IMR-90 (cell line): ENCODE measurements around the gene METTL22. TPM values are rescaled to one million over a fixed set of nuclear protein-coding genes. Genes with fewer than 3 reads are reported as not detected.

Source experiments
- ATAC-seq: fragments of 200-7000 bp; cut with Tn5 transposase; 2 replicates; pipeline ENCODE4 v1.9.1; 2020; ENCODE audit warnings: low read depth, mild to moderate bottlenecking, moderate library complexity
- BruUV-seq: library from RNA; stranded (reverse); fragments of 400-500 nt; replicated peaks from 2 replicates; lab custom pipeline; 2021; lab: Mats Ljungman, UMichigan
- CTCF ChIA-PET: fragments of 300-600 bp; formaldehyde crosslinking; extraction: SDS; loops from one replicate; lab custom pipeline; 2021; ENCODE audit warnings: antibody characterized with exemption; lab: Yijun Ruan, JAX
- POLR2A ChIA-PET: fragments of 300-600 bp; sonication (Branson Sonifier 250); formaldehyde crosslinking; loops from one replicate; lab custom pipeline; 2022; ENCODE audit warnings: antibody characterized with exemption; ENCODE audit not compliant: unreplicated experiment; lab: Charles Lee
- DNase-seq: peaks from one replicate; pipeline ENCODE4 v3.0.0; 2013
- H2AFZ ChIP-seq: replicated peaks from 2 replicates; pipeline ENCODE3; 2013; ENCODE audit warnings: low read length, mild to moderate bottlenecking; ENCODE audit not compliant: poor library complexity
- H2AK5ac ChIP-seq: 2 replicates; pipeline ENCODE4 v1.6.1; 2013; ENCODE audit warnings: low read depth, low read length, inconsistent platforms
- H2AK9ac ChIP-seq: replicated peaks from 2 replicates; pipeline ENCODE3; 2013; ENCODE audit warnings: mild to moderate bottlenecking, low read depth, low read length, moderate library complexity; ENCODE audit not compliant: poor library complexity
- H2BK120ac ChIP-seq: 2 replicates; pipeline ENCODE4 v1.6.1; 2013; ENCODE audit warnings: low read depth, low read length, inconsistent platforms
- H2BK15ac ChIP-seq: 3 replicates; pipeline ENCODE4 v1.6.1; 2013; ENCODE audit warnings: low read depth, low read length, inconsistent platforms
- H2BK20ac ChIP-seq: 2 replicates; pipeline ENCODE4 v1.6.1; 2013; ENCODE audit warnings: low read depth, mild to moderate bottlenecking, inconsistent platforms, low read length, moderate library complexity
- H2BK5ac ChIP-seq: 2 replicates; pipeline ENCODE4 v1.6.1; 2013; ENCODE audit warnings: mild to moderate bottlenecking, low read depth, low read length, inconsistent platforms; ENCODE audit not compliant: poor library complexity, severe bottlenecking
- H3K14ac ChIP-seq: replicated peaks from 2 replicates; pipeline ENCODE4 v1.6.1; 2013; ENCODE audit warnings: low read depth, low read length, inconsistent platforms
- H3K18ac ChIP-seq: 2 replicates; pipeline ENCODE4 v1.6.1; 2013; ENCODE audit warnings: low read depth, low read length, control low read depth
- H3K23ac ChIP-seq: 2 replicates; pipeline ENCODE4 v1.6.1; 2013; ENCODE audit warnings: low read depth, low read length, inconsistent platforms
- H3K27ac ChIP-seq: 2 replicates; pipeline ENCODE4 v1.5.1; 2013; ENCODE audit warnings: mild to moderate bottlenecking, control low read depth, low read length; ENCODE audit not compliant: insufficient read depth
- H3K27me3 ChIP-seq: 2 replicates; pipeline ENCODE4 v1.6.1; 2013; ENCODE audit warnings: low read length; ENCODE audit not compliant: control insufficient read depth, insufficient read depth
- H3K36me3 ChIP-seq: 2 replicates; pipeline ENCODE4 v1.6.1; 2013; ENCODE audit warnings: low read length, mixed read lengths; ENCODE audit not compliant: control insufficient read depth, insufficient read depth
- H3K4ac ChIP-seq: 2 replicates; pipeline ENCODE4 v1.6.1; 2013; ENCODE audit warnings: low read depth, low read length, inconsistent platforms
- H3K4me1 ChIP-seq: 2 replicates; pipeline ENCODE4 v1.6.1; 2013; ENCODE audit warnings: low read length, mixed read lengths; ENCODE audit not compliant: control insufficient read depth, insufficient read depth
- H3K4me2 ChIP-seq: 2 replicates; pipeline ENCODE4 v1.6.1; 2013; ENCODE audit warnings: low read depth, mild to moderate bottlenecking, control low read depth, low read length, moderate library complexity
- H3K4me3 ChIP-seq: 2 replicates; pipeline ENCODE4 v1.5.1; 2013; ENCODE audit warnings: low read depth, mild to moderate bottlenecking, control low read depth, low read length, moderate library complexity; ENCODE audit not compliant: insufficient read depth
- H3K56ac ChIP-seq: 2 replicates; pipeline ENCODE4 v1.6.1; 2013; ENCODE audit warnings: low read length, inconsistent platforms; ENCODE audit not compliant: insufficient read depth; ENCODE audit errors: extremely low read depth
- H3K79me1 ChIP-seq, 2 experiments: 2 replicates each; pipeline ENCODE4 v1.6.1; 2013; ENCODE audit warnings: low read length in 2 of 2, inconsistent platforms in 1 of 2, low read depth in 1 of 2
- H3K9ac ChIP-seq: 2 replicates; pipeline ENCODE4 v1.6.1; 2013; ENCODE audit warnings: low read depth, low read length, control low read depth
- H3K9me1 ChIP-seq: 2 replicates; pipeline ENCODE4 v1.6.1; 2013; ENCODE audit warnings: low read length, inconsistent platforms; ENCODE audit not compliant: insufficient read depth
- H3K9me3 ChIP-seq: 2 replicates; pipeline ENCODE4 v1.6.1; 2013; ENCODE audit warnings: low read length; ENCODE audit not compliant: control insufficient read depth, insufficient read depth
- H4K20me1 ChIP-seq: 2 replicates; pipeline ENCODE4 v1.6.1; 2013; ENCODE audit warnings: low read length, inconsistent platforms; ENCODE audit not compliant: insufficient read depth
- H4K5ac ChIP-seq: 2 replicates; pipeline ENCODE4 v1.6.1; 2013; ENCODE audit warnings: mild to moderate bottlenecking, low read depth, low read length, control low read depth
- H4K8ac ChIP-seq, 2 experiments: 2 replicates each; pipeline ENCODE4 v1.6.1; 2013; ENCODE audit warnings: low read depth in 2 of 2, low read length in 2 of 2, control low read depth in 1 of 2, inconsistent platforms in 1 of 2
- H4K91ac ChIP-seq: 2 replicates; pipeline ENCODE4 v1.6.1; 2013; ENCODE audit warnings: low read depth, low read length, inconsistent platforms; ENCODE audit not compliant: insufficient read depth
- BHLHE40 ChIP-seq: fragments of 150-350 bp; IDR thresholded peaks from 2 replicates; pipeline ENCODE4 v1.6.1; 2016; ENCODE audit warnings: mild to moderate bottlenecking, low read depth, low read length
- CEBPB ChIP-seq: IDR thresholded peaks from 2 replicates; pipeline ENCODE4 v1.6.1; 2012; ENCODE audit warnings: low read depth, low read length, improper control_type of control experiment
- CHD1 ChIP-seq: IDR thresholded peaks from 2 replicates; pipeline ENCODE4 v1.6.1; 2012; ENCODE audit warnings: low read depth, low read length, improper control_type of control experiment
- MAZ ChIP-seq: IDR thresholded peaks from 2 replicates; pipeline ENCODE4 v1.6.1; 2012; ENCODE audit warnings: low read depth, mild to moderate bottlenecking, low read length, improper control_type of control experiment, moderate library complexity, borderline replicate concordance
- MXI1 ChIP-seq: IDR thresholded peaks from 2 replicates; pipeline ENCODE4 v1.6.1; 2012; ENCODE audit warnings: low read depth, mild to moderate bottlenecking, low read length, moderate library complexity, borderline replicate concordance
- POLR2A ChIP-seq: IDR thresholded peaks from 2 replicates; pipeline ENCODE4 v1.6.1; 2012; ENCODE audit warnings: mild to moderate bottlenecking, low read depth, low read length
- RFX5 ChIP-seq: IDR thresholded peaks from 2 replicates; pipeline ENCODE4 v1.8.0; 2012; ENCODE audit warnings: low read depth, mild to moderate bottlenecking, low read length, moderate library complexity
- SMC3 ChIP-seq: fragments of 150-350 bp; IDR thresholded peaks from 2 replicates; pipeline ENCODE4 v1.6.1; 2016; ENCODE audit warnings: low read depth, mild to moderate bottlenecking, antibody characterized with exemption, low read length, moderate library complexity
- WGBS, 2 experiments: methylation state at CpG; one replicate each; pipeline versions ENCODE4 v1.1.5 to v1.1.7; 2013; ENCODE audit warnings: missing lambda C conversion rate in 2 of 2; ENCODE audit not compliant: insufficient read length in 1 of 2; ENCODE audit errors: extremely low coverage in 2 of 2; 5-methylcytosine and 5-hydroxymethylcytosine counted together
- dilution Hi-C: fragments of 300-500 bp; cut with HindIII; formaldehyde crosslinking; loops from one replicate; pipeline ENCODE4 v1.14.3; 2018; ENCODE audit warnings: low sequenced_read_pairs; ENCODE audit not compliant: unreplicated experiment
- in situ Hi-C: fragments of 300-500 bp; cut with MboI; formaldehyde crosslinking; loops from 3 replicates; pipeline ENCODE4 v1.14.3; 2019; ENCODE audit warnings: low sequenced_read_pairs, inconsistent platforms, mixed read lengths
- intact Hi-C: fragments of 100-400 bp; cut with micrococcal nuclease; formaldehyde crosslinking; loops from 2 replicates; pipeline ENCODE4 v1.10.0; 2022
- polyA plus RNA-seq, 3 experiments: library from polyadenylated mRNA; depleted of rRNA; stranded (reverse); fragments of >200 nt; gene quantifications; 2 replicates each; pipeline ENCODE4 v1.2.3, GENCODE V29; 2012; ENCODE audit warnings: low replicate concordance in 1 of 3
- total RNA-seq: library from RNA; depleted of rRNA; stranded (reverse); fragments of >200 nt; gene quantifications from 2 replicates; pipeline ENCODE4 v1.2.3, GENCODE V29; 2012
- TF ChIP-seq, protein P1 (sequence below): conservative IDR thresholded peaks from 2 replicates; pipeline ENCODE4 v1.5.1; 2012; ENCODE audit warnings: mild to moderate bottlenecking, low read depth, low read length, improper control_type of control experiment
- TF ChIP-seq, protein P2 (sequence below): fragments of 150-350 bp; IDR thresholded peaks from 2 replicates; pipeline ENCODE4 v1.6.1; 2017; ENCODE audit warnings: mild to moderate bottlenecking, antibody characterized with exemption, low read length, low read depth

METTL22 gene
- total and polyA plus RNA-seq, 2 of the 4 experiments (the other 2 are of a cell fraction), result 27.2 to 51.2 TPM

DNA sequence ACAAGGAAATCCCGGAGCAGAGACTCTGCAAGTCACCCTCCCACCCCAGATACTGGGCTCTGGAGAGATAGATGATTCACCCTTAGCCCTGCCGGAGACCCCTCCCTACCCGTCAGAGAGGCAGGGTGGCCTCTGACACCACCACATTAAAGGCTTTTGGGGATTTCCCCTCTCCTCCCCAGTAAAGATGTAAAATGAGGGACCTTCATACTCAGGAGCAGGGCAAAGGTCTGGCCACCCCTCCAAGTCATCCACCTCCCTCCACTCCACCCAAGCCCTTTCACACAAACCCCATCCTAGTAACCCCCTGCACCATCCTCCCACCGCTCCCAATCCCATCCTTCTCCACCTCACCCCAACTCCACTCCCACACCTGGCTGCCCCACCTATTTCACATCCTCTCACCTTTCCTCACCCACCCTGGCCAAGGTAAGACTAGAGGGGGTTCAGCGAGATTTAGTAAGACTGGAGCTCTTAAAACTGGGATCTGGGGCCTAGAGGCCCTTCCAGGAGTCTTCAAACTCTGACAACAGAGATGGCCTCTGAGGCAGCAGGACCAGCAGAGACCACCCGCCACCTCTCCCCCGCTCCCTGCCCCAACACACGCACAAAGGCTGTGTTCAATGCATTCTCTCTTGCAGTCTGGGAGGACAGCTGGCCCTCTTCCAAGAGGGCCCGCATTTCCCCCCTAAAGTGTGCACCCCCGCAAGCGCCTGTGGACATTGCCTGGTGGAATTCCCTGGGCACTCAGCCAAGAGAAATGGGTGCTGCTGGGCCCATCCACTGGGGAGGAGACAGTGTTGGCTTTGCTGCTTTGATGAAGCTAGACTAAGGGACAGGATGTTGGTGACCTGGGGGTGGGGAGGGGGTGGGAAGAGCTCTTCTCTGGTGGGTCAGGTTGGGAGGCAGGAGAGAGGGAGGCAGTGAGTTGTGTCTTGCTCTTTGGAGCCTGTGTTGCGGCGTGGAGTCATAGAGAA is 54.0 kb downstream of the METTL22 start (continued):
- TF ChIP-seq MXI1 (no peak), MAZ (no peak)

DNA sequence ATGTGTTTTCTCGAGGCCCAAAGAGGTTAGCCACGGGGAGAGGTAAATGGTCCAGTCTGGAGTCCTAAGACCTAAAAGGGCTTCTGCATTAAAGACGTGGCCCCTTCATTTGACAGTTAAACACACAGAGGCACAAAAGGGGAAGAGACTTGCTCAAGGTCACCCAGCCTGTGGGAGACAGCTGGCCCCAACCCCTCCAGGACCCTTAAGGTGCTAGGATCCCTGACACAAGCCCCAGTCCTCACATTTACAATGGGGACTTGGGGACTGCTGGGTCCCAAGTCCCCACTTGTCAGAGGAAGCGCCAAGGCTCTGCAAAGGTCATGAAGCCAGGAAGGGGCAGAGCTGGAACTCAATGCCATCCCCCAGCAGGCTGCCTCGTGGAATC is 54.7 kb downstream of the METTL22 start:
- ChIA-PET POLR2A (no interaction called here), CTCF (interaction anchor here (1.1 kb wide), 1 partner anchor 115 kb away, joined by 4 read pairs; no protein-coding TSS in a partner anchor)
- Histone ChIP-seq H3K9me3 (peaks cover 2% of the 10 kb centered on the region; the same call in 1 of the 2 replicates), H3K56ac (no peak overlapping the region), H4K91ac (no peak overlapping the region), H4K5ac (no peak overlapping the region), H3K79me1 (no peaks in the 10 kb centered on the region), H3K9me1 (no peaks in the 10 kb centered on the region; the same call in 1 of the 2 replicates), H2BK120ac (no peak overlapping the region), H3K23ac (no peak overlapping the region), H3K4ac (no peak overlapping the region), H4K8ac (no peak overlapping the region), H3K4me1 (peaks cover 5% of the 10 kb centered on the region), H3K36me3 (no peaks in the 10 kb centered on the region), H2AK9ac (no peak overlapping the region), H3K9ac (no peak overlapping the region), H4K20me1 (no peaks in the 10 kb centered on the region), H2BK15ac (no peak overlapping the region), H3K27ac (no peak overlapping the region), H3K18ac (no peak overlapping the region), H3K4me2 (no peak overlapping the region), H3K4me3 (no peak overlapping the region), H2AFZ (no peak overlapping the region), H2BK5ac (no peak overlapping the region), H2AK5ac (no peak overlapping the region), H3K14ac (no peak overlapping the region), H2BK20ac (no peak overlapping the region), H3K27me3 (no peaks in the 10 kb centered on the region)
- no peak for DNase-seq
- TF ChIP-seq CHD1 (no peak), BHLHE40 (no peak), CEBPB (no peak), POLR2A (no peak), RFX5 (no peak), SMC3 (no peak)
- TF ChIP-seq, protein P1, sequence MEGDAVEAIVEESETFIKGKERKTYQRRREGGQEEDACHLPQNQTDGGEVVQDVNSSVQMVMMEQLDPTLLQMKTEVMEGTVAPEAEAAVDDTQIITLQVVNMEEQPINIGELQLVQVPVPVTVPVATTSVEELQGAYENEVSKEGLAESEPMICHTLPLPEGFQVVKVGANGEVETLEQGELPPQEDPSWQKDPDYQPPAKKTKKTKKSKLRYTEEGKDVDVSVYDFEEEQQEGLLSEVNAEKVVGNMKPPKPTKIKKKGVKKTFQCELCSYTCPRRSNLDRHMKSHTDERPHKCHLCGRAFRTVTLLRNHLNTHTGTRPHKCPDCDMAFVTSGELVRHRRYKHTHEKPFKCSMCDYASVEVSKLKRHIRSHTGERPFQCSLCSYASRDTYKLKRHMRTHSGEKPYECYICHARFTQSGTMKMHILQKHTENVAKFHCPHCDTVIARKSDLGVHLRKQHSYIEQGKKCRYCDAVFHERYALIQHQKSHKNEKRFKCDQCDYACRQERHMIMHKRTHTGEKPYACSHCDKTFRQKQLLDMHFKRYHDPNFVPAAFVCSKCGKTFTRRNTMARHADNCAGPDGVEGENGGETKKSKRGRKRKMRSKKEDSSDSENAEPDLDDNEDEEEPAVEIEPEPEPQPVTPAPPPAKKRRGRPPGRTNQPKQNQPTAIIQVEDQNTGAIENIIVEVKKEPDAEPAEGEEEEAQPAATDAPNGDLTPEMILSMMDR, result no peak
- TF ChIP-seq, protein P2, sequence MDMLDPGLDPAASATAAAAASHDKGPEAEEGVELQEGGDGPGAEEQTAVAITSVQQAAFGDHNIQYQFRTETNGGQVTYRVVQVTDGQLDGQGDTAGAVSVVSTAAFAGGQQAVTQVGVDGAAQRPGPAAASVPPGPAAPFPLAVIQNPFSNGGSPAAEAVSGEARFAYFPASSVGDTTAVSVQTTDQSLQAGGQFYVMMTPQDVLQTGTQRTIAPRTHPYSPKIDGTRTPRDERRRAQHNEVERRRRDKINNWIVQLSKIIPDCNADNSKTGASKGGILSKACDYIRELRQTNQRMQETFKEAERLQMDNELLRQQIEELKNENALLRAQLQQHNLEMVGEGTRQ, result no peak
- no TSS peak for BruUV-seq
- ATAC-seq, result no peak
- WGBS, 2 experiments, result 86% methylated on average over 1 of the region's 5 CpGs; no CpG with 5 or more reads in 1 of the 2 experiments
- intact Hi-C loops, result no loop called here
- dilution Hi-C loops, result no loop called here
- in situ Hi-C loops, result no loop called here
